OCI-LY1 (cell line): ENCODE data around the gene KHDRBS2.

Source experiments
- H2AFZ ChIP-seq: fragments of 200-600 bp; sonication (generic), shearing (Covaris generic); 2 replicates; pipeline ENCODE4 v1.6.0; 2014; ENCODE audit warnings: antibody characterized with exemption, mild to moderate bottlenecking, low read length
- H3F3A ChIP-seq: fragments of 200-600 bp; sonication (generic), shearing (Covaris generic); 2 replicates; pipeline ENCODE4 v1.6.0; 2014; ENCODE audit warnings: mild to moderate bottlenecking, antibody characterized with exemption, low read length, moderate library complexity; ENCODE audit not compliant: insufficient read depth
- H3K27ac ChIP-seq: fragments of 200-600 bp; sonication (generic); 2 replicates; pipeline ENCODE4 v1.5.1; 2014; ENCODE audit warnings: low read length, mixed run types, mild to moderate bottlenecking, low read depth; ENCODE audit not compliant: poor library complexity, severe bottlenecking
- H3K27me3 ChIP-seq: fragments of 200-600 bp; sonication (generic); 2 replicates; pipeline ENCODE4 v1.6.0; 2014; ENCODE audit warnings: antibody characterized with exemption, mild to moderate bottlenecking, low read length, moderate library complexity; ENCODE audit not compliant: insufficient read depth
- H3K36me3 ChIP-seq: fragments of 200-600 bp; sonication (generic); 2 replicates; pipeline ENCODE4 v1.6.1; 2014; ENCODE audit warnings: mild to moderate bottlenecking, antibody characterized with exemption, low read length, moderate library complexity, mixed read lengths; ENCODE audit not compliant: insufficient read depth
- H3K4me1 ChIP-seq: fragments of 200-600 bp; sonication (generic); 2 replicates; pipeline ENCODE4 v1.5.1; 2014; ENCODE audit warnings: mild to moderate bottlenecking, low read length, moderate library complexity; ENCODE audit not compliant: insufficient read depth, severe bottlenecking
- H3K4me2 ChIP-seq: fragments of 200-600 bp; sonication (generic), shearing (Covaris generic); 2 replicates; pipeline ENCODE4 v1.6.1; 2014; ENCODE audit warnings: low read length
- H3K4me3 ChIP-seq: fragments of 200-600 bp; sonication (generic); 2 replicates; pipeline ENCODE4 v1.5.1; 2014; ENCODE audit warnings: low read length, low read depth, mild to moderate bottlenecking, mixed read lengths; ENCODE audit not compliant: poor library complexity, severe bottlenecking
- H3K79me2 ChIP-seq: fragments of 200-600 bp; shearing (Covaris generic); 2 replicates; pipeline ENCODE4 v1.6.1; 2016; ENCODE audit warnings: mixed run types, low read length, mixed read lengths; ENCODE audit not compliant: insufficient read depth
- H3K9ac ChIP-seq: fragments of 200-600 bp; sonication (generic), shearing (Covaris generic); 2 replicates; pipeline ENCODE4 v1.6.1; 2014; ENCODE audit warnings: mild to moderate bottlenecking, low read length, mixed read lengths
- H3K9me2 ChIP-seq: fragments of 200-600 bp; sonication (generic), shearing (Covaris generic); 2 replicates; pipeline ENCODE4 v1.6.1; 2014; ENCODE audit warnings: low read depth, mild to moderate bottlenecking, low read length, mixed read lengths
- H3K9me3 ChIP-seq: fragments of 200-600 bp; shearing (Covaris generic); 2 replicates; pipeline ENCODE4 v1.6.1; 2014; ENCODE audit warnings: low read length, mixed read lengths
- H4K20me1 ChIP-seq: fragments of 200-600 bp; sonication (generic), shearing (Covaris generic); 2 replicates; pipeline ENCODE4 v1.6.0; 2016; ENCODE audit warnings: mild to moderate bottlenecking, low read length; ENCODE audit not compliant: insufficient read depth
- EZH2 ChIP-seq: fragments of 200-600 bp; sonication (generic), shearing (Covaris generic); IDR thresholded peaks from 2 replicates; pipeline ENCODE4 v1.8.0; 2017; ENCODE audit warnings: borderline replicate concordance, mixed run types, mild to moderate bottlenecking, antibody characterized with exemption, low read length, moderate library complexity, mixed read lengths
- TF ChIP-seq, protein P1 (sequence below): fragments of 200-600 bp; sonication (generic), shearing (Covaris generic); IDR thresholded peaks from 2 replicates; pipeline ENCODE4 v1.5.1; 2017; ENCODE audit warnings: mild to moderate bottlenecking, antibody characterized with exemption, low read length, moderate library complexity, mixed read lengths

KHDRBS2 gene

DNA sequence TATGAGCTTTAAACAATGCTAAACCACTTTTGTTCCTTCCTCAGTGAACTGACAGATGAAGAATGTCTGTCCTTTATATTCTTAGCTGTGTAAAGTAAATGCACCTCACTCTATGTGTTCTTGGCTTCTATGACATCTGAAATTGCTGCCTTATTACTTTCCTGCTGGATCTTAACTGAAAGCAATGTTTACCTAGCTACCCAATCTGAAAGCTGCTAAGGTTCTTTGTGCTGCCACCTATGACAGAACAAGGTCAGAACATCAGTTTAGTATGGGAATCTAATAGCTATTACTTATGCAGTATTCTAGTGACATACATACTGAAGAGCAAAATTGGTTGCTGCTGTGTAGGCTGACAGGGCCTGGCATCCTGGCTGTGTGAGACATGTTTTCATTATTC is 444.1 kb downstream of the KHDRBS2 start:
- H3K27me3 ChIP-seq: no peaks in the 10 kb centered on the region
- H3F3A ChIP-seq: no peaks in the 10 kb centered on the region
- H3K9ac ChIP-seq: no peak overlapping the region
- H2AFZ ChIP-seq: no peak overlapping the region
- no peaks in the 10 kb centered on the region for H3K9me3 ChIP-seq
- H4K20me1 ChIP-seq: no peaks in the 10 kb centered on the region
- TF ChIP-seq, protein P1, sequence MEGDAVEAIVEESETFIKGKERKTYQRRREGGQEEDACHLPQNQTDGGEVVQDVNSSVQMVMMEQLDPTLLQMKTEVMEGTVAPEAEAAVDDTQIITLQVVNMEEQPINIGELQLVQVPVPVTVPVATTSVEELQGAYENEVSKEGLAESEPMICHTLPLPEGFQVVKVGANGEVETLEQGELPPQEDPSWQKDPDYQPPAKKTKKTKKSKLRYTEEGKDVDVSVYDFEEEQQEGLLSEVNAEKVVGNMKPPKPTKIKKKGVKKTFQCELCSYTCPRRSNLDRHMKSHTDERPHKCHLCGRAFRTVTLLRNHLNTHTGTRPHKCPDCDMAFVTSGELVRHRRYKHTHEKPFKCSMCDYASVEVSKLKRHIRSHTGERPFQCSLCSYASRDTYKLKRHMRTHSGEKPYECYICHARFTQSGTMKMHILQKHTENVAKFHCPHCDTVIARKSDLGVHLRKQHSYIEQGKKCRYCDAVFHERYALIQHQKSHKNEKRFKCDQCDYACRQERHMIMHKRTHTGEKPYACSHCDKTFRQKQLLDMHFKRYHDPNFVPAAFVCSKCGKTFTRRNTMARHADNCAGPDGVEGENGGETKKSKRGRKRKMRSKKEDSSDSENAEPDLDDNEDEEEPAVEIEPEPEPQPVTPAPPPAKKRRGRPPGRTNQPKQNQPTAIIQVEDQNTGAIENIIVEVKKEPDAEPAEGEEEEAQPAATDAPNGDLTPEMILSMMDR: no peak
- TF ChIP-seq EZH2: no peak
- no peak overlapping the region for H3K4me3 ChIP-seq
- H3K4me1 ChIP-seq: no peaks in the 10 kb centered on the region
- H3K27ac ChIP-seq: no peak overlapping the region
- H3K4me2 ChIP-seq: no peak overlapping the region
- no peaks in the 10 kb centered on the region for H3K79me2 ChIP-seq
- no peaks in the 10 kb centered on the region for H3K9me2 ChIP-seq
- H3K36me3 ChIP-seq: no peaks in the 10 kb centered on the region

DNA sequence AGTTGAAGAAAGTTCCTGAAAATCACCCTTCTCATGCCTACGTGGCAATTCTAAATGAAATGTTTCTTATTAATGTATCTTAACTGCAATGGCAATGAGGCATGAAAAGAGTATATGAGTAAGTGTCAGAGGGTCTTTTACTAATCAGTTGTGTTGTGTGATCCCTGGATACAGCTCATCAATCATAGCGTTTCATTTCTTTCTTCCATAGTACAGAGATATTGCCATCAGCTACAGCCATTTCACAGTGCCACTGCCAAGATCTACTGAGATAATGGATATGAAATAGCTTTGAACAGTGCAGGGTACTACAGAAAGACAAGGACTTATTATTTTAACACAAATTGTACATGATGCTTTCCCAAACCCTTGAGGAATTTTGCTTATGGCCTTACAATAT is 450.8 kb downstream of the KHDRBS2 start:
- no peak for TF ChIP-seq EZH2
- TF ChIP-seq, protein P1: no peak
- Histone ChIP-seq H3K4me2 (no peak overlapping the region), H3K36me3 (no peaks in the 10 kb centered on the region), H2AFZ (no peak overlapping the region), H3K9me2 (no peaks in the 10 kb centered on the region), H3K9ac (no peak overlapping the region), H3K27me3 (no peaks in the 10 kb centered on the region), H3K27ac (no peak overlapping the region), H3K4me1 (no peaks in the 10 kb centered on the region), H3K9me3 (no peaks in the 10 kb centered on the region), H4K20me1 (no peaks in the 10 kb centered on the region), H3K4me3 (no peak overlapping the region), H3K79me2 (no peaks in the 10 kb centered on the region), H3F3A (no peaks in the 10 kb centered on the region)

DNA sequence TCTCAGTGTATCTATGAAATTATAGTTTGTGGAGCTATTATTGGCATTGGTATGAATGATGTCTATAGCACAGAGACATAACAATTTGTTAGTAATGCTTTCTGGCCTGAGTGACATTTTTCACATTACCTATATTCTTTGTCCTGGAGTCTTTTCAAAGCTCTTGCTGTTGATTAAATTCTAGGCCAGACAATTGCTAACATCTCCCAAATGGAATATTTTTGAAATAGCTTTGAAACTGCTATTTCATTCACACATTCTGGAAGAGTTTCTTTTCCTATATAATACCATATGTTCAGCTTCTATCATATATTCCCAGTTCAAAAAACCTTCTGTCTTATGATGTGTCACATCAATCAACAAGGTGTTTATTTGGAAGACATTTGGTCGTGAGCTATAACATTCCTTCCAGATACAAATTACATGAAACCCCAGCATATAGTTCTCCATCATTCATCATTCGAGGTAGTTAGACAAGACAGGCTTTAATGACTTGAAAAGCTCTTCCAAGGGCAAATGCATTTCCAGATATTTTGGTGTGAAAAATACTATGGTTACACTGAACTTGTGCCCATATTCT is 452.8 kb downstream of the KHDRBS2 start:
- TF ChIP-seq, protein P1: no peak
- no peak for TF ChIP-seq EZH2
- H3K9ac ChIP-seq: no peak overlapping the region

More for the DNA sequence above, 452.8 kb downstream of the KHDRBS2 start:
- Histone ChIP-seq H3K4me1 (no peaks in the 10 kb centered on the region), H3K9me3 (no peaks in the 10 kb centered on the region), H3K36me3 (no peaks in the 10 kb centered on the region), H3K9me2 (no peaks in the 10 kb centered on the region), H3K27me3 (no peaks in the 10 kb centered on the region), H3K27ac (no peak overlapping the region), H3F3A (no peaks in the 10 kb centered on the region), H4K20me1 (no peaks in the 10 kb centered on the region), H3K4me2 (no peak overlapping the region), H3K79me2 (no peaks in the 10 kb centered on the region), H3K4me3 (no peak overlapping the region), H2AFZ (no peak overlapping the region)
